Vagina (tissue), 2 donors: ENCODE results near the gene FGD2.

Source experiments
- POLR2A ChIP-seq, 2 donors: fragments of 450-650 bp; IDR thresholded peaks; one replicate each; pipeline ENCODE4 v1.6.1; 2017; ENCODE audit warnings: antibody characterized with exemption in 2 of 2, mild to moderate bottlenecking in 2 of 2, moderate library complexity in 2 of 2
- POLR2AphosphoS5 ChIP-seq, 2 donors: sonication (generic); formaldehyde crosslinking; IDR thresholded peaks; one replicate each; pipeline ENCODE4 v1.9.0; 2017; ENCODE audit warnings: antibody characterized with exemption in 2 of 2, mild to moderate bottlenecking in 2 of 2, low read depth in 1 of 2; ENCODE audit not compliant: insufficient read depth in 1 of 2
- TF ChIP-seq, protein P1 (sequence below), 3 experiments: fragments of 450-650 bp in 2 of 3; fragments of 200-600 bp in 1 of 3; sonication (generic) in 1 of 3; IDR thresholded peaks; one replicate each; pipeline ENCODE4 v1.5.1; 2017 to 2019; ENCODE audit warnings: antibody characterized with exemption in 3 of 3, mild to moderate bottlenecking in 2 of 3, moderate library complexity in 2 of 3

GRCh38 chr6:37069639-37070038 is 64.2 kb downstream of the FGD2 start:
- TF ChIP-seq, protein P1, sequence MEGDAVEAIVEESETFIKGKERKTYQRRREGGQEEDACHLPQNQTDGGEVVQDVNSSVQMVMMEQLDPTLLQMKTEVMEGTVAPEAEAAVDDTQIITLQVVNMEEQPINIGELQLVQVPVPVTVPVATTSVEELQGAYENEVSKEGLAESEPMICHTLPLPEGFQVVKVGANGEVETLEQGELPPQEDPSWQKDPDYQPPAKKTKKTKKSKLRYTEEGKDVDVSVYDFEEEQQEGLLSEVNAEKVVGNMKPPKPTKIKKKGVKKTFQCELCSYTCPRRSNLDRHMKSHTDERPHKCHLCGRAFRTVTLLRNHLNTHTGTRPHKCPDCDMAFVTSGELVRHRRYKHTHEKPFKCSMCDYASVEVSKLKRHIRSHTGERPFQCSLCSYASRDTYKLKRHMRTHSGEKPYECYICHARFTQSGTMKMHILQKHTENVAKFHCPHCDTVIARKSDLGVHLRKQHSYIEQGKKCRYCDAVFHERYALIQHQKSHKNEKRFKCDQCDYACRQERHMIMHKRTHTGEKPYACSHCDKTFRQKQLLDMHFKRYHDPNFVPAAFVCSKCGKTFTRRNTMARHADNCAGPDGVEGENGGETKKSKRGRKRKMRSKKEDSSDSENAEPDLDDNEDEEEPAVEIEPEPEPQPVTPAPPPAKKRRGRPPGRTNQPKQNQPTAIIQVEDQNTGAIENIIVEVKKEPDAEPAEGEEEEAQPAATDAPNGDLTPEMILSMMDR (IDR thresholded peaks at IDR 0.05): no peak
- TF ChIP-seq POLR2A (IDR thresholded peaks at IDR 0.05) (no peak), POLR2AphosphoS5 (IDR thresholded peaks at IDR 0.05; ENCODE audit: insufficient read depth in 1 of 2, low read depth in 1 of 2) (no peak)
